ENCODE data around the gene MGLL.

MGLL gene

DNA sequence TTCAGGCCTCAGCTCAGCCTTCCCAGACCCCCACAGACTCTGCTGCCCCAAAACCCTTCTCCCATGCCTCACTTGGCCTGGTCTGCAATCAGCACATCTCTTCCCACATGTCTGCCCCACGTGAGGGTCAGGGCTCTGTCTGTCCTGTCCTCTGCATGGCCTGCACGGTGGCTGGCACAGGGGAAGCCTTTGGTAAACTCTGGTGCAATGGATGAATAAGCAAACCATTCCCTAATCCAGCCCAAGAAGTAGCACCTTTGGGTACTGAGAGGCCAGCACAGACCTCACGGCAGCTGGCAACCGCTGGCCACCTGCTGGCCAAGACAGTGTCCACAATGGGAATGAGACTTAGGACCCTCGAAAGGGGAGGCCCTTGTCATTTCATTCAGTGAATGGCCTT is 121.9 kb downstream of the MGLL start:
- no peak for DNase-seq

DNA sequence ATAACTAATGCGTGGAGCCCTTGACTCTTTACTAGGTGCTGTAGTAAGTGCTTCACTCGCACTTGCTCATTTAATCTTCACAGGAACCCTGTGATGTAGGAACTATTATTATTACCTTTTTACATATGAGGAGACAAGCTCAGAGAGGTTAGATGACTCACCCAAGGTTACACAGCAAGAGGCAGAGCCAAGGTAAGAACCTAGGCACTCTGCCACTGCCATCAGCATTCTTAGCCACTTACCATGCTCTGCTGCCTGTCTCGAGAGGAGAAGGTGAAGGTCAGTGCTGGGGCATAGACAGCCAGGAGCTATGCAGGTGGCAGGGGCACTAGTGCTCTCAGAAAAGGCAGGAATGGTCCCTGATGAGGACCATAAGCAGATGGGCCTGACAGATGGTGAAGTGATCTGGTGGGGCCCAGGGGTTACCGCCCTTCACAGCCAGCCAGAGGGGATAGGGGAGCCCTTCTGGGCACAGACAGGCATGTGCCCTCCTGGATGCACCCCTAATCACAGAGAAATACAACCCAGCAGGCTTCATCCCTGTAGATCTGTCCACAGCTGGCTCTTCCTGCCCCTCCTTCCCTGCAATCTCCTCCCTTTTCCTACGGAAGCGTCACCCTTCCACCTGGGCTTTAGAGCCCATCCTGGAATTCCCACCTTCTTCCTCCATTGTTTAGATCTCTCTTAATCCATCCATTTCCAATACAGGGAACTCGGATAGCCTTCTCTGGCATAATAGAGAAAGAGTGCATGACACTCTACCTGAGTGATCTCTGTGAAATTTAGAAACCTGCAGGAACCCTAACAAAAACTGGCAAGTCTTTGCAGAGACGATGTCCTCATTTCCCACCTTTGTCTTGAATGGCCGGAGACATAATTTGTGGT is 122.7 kb downstream of the MGLL start:
- no peak for DNase-seq

DNA sequence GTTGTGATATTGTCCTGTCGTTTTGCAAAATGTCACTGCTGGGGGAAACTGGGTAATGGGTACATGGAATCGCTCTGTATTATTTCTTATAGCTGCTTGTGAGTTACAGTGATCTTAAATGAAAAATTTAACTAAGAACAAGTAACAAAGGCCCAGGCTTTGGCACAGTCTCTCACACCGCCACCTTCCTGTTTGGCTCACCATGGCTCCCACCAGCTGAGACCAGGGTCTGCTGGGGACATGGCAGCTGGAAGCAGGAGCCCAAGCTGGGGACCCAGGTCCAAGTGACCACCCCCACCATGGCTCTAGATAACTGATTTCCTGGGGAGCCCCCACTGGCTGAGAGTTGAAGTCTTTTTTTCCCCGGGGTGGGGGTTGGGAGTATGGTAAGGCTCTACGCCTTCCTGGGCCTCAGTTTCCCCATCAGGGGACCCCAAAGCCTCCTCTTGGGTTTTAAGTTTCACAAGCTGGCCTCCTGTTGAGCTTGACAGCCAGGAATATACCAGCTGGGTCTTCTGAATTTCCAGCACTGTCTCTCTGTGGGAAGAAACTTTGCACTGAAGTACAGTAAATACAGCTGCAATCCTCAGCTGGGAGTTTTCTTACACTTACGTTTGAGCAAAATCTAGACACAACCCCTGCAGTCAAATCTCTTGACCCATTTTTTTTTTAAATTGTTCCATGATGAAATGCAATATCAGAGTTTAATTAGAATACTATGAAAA is 123.5 kb downstream of the MGLL start:
- DNase-seq: no peak

DNA sequence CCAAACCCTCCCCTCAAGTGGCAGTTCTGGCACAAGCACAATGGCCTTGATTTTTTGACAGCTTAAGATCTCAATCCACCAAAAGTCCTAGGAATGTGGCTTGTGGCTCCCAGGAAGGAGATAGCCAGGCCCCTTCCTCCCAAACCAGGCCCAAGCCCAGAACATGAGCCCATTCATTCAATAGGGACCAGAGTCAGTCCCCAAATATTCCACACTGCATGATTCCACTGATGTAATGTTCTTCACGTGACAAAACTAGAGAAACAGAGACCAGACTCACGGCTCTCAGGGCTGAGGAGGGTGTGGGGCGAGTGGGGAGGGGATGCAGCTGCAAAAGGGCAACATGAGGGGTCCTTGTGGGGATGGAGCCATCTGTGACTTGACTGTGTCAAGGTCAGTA is 124.0 kb downstream of the MGLL start:
- DNase-seq: no peak

DNA sequence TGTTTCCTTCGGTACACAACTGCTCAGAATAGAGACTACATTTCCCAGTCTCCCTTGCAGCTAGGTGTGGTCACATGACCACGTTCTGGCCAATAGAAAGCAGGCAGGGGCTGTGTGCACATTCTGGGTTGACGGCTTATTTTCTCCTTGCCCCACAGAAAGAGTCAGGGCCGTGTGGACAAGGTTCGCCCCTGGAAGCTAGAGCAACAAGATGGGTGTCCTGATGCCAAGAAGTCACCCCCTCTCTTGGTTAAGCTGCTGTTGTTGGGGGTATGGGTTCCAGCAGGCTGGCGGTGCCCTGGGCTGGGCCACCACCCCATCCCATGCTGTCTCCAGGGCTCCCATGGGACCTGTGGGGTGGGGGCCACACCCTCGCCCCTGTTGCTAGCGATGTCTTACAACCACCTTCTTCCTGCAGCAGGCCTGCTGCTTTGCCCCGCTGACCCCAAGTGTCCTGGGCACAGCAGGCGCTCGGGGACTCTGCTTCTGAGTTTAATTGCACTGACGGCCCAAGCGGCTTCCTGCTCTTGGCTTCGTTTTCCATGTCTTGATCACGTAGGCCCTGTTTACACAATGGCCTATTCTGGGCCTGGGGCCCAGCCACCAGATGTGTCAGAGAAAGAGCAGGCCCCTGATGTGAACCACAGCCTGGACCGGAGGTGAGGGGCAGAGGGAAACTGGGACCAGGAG is 124.6 kb downstream of the MGLL start:
- peak; percentile 87 for DNase-seq

DNA sequence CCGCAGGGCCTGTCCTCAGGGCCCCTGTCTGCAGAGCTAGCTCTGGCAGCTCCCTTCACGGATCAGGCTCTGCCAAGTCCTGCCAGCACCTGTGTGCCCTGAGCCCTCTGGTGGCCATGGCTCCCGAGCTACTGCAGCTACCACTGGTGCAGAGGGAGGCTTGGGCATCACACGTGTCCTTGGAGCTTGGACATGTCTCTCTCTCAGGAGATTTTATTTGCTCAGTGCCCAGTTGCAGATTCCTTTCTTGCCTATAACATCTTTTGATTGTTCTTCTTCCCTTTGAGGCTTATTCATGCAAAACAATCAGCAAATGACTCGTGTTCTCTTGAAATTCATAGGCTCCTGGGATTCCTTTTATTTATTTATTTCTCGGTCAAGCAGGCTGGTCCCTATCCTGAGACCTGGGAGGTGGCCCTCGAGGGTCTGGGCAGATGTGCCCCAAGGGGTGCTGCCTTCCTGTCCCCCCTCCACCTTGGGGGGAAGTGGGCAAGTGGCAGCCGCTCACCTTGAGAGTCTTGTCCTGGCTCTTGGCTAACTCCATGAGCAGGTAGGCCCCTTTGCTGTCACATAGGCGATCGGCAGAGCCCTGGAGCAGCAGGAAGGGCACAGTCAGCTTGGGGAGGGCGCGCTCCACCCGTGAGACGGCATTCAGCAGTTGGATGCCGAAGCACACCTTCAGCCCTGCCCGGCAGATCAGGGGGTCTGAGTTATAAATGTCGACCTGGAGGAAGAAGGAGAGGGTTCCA is 127.7 kb downstream of the MGLL start:
- DNase-seq: peak; percentile 34

DNA sequence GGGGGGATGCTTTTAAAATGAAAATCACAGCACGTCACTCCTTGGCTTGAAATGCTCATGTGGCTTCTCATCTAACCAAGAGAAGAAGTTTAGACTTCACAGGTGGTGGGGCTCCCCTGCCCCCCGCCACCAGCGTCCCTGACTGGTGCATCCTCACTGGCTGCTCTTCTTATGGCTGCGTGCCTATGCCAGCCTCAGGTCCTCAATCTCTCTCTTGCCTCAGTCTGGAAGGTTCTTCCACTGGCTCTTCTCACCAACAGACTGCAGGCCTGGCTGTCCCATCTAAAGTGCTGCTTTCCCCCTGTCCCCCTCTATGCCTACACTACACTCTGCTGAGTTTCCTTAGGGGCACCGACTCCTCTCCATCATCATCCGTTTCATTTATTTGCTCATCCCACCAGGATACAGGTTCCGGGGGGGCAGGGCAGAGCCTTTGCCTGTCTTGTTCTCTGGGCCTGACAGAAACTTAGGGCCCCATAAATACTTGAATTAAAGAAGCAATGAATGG is 128.9 kb downstream of the MGLL start:
- no peak for DNase-seq

DNA sequence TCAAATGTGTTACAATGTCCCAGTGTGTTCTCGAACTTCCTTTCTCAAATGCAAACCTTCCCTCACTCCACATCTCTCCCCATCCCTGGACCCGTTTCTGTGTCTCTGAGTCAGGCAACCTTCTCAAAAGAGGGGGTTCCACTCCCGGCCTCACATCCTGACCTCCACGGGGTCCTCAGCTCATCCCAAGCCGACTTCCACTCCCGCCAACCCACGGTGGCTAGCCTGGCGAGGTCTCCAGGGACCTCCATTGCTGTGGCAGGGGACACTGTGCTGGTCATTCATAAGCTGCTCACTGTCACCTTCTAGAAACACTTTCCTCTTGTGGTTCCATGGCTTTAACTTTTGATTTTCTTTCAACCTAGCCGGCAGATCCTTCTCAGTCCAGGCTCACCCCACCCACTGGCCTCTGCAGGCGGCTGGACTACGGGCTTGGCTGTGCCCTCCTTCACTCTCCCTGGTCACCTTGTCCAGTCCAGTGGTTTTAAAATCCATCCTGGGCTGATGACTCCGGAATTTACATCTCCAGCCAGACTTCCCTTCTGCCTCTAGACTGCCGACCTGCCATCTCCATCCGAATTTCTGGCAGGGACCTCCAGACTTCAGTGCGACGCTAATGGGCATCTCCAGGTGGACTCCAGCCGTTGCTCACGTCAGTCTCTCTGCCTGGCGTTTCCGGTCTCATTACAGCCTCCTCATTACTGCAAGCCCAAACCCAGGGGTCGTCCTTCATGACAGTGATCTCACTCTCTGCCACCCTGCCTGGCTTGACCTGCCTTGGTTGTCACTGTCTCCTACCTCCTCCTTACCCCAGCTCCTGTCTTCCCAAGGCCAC is 129.6 kb downstream of the MGLL start:
- DNase-seq: no peak

DNA sequence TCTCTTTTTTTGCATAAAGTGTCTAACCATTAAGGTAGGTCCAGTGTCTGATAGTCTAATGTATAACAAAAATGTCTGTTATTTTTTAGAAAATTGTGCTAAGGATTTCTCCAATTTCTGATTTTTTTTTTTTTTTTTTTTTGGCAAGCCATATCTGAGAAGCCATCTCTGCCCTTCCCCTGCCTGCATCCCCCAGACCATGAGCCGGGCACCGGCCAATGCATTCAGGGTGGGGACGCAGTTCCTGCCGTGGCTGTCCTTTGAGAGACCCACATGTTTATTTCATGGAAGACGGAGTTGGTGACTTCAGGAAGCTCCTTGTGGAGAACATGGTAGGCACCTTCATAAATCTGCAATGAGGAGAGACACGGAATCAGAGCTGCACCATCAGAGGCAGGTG is 130.3 kb downstream of the MGLL start:
- no peak for DNase-seq

DNA sequence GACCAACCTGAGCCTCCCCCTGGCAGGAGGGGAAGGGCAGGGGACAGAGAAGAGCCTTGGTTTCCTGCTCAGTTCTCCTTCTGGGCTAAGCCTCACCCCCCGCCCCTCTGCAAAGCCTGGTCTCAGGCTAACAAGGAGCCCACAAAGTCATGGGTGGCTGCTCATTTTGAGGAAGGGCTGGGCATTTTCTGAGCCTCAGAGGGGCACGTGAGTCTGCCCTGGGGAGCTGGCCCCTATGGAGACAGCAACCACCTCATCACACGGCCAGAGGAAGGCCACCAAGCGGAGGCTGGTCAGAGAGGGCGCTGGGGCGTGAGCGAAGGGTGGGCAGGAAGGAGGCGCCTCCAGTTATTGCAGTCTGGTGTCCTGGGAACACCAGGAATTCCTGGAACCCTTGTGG is 130.8 kb downstream of the MGLL start:
- DNase-seq: no peak

DNA sequence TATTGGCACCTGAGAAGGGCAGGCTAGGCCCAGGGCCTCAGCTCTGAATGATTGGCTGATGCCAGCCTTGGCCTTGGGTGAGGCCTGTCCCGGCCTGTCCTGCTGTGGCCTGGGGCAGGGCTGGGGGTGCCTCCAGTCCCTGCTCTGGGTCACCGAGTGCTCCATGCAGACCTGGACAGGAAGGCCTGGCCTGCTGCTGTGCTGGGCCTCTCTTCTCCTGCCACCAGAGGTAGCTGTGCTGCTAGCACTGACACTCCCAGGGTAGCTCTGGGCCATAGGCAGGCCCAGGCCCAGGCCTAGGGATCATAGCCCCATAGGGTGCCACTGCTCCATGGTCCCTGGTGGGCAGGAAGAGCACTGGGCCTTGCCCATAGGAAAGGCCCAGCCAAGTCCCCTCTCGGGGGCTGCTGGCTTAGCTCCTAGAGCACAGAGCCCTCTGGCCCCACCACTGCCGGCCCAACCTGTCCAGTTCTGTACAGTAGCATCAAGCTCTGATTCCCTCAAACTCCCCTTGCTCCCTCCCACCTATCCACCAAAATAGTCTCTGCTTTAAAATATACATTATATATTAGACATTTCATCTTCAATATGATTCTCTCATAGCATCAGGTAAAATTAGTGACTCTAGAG is 131.4 kb downstream of the MGLL start:
- DNase-seq: no peak

DNA sequence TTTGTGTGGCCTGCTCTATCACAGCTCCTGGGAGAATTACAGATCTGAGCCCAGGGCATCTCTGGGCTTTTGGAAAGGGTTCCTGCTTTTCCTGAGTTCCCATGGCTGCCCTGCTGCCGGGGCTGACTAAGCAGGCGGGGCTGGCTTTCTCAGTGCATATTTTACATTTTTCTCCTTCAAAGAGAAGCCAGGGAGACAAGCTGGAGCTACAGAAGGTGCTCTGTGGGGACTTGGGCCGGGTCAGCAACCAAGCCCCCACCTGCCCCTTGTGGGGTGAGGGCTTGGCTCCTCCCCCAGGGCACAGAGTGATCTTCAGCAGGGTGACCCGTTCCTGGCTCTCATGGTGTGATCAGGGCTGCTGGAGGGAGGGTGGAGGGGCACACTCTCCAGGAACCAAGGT is 132.2 kb downstream of the MGLL start:
- DNase-seq: no peak

DNA sequence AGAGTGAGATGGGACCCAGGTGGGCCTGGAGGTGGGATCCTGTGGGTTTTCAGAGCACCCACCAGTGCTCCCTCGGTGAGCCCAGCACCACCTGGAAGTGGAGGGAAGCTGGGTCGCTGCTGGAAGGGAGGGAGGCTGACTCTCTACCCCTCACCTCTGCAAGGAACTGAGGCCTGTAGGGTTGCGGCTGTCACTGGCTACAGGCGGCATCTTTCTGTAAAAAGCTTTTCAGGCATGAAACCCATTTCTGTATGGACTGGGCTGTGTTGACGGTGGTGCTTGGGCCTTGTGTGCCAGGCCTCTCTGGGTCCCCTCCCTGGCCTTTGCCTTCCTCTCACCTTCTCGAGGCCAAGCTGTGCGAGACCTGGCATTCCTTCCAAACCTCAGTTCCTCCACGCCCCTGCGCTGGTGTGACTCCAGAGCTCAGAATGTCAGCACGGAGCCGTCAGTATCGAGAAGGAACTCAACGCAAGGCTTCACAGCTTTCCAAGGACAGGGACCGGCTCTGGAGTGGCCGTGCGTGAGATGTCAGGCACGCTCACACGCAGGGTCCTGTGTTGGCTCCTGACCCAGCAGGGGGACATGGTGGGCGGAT is 133.0 kb downstream of the MGLL start:
- DNase-seq: no peak

DNA sequence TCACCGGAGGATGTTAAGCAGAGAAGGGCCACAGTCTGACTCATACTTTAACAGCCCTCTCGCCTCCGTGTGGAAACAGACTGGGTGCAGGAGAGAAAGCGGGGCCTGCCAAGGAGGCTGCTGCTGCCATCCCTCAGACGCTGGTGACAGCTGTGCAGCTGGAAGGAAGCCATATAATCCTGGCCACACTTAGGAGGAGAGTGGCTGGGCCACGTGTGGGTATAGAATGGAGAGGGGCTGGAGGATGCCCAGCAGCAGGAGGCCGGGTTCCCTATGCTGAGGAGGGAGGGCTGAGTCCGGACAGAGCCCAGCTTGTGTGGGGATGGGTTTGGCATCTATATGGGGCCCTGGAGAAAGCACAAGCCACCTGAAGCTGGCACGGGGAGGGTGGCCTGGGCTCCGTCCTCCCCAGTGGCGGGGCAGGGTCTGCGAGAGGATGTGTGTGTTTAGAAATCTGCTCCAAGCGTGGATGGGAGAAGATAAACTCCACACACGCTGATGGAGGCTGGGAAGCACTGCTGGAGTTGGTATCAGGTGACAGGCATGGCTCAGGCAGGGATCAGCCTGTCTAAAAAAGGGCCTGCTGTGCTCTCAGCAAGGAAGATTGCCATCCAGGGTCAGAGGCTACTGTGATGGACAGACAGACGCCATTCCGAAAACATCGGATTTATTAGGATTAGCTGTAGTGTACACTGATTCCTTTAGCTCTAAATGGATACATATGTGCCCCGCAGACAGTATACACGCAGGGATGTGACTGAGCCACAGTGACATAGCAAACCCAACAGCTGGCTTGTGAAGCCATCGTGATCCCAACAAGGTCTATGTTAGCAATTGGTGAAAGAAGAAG is 133.7 kb downstream of the MGLL start:
- no peak for DNase-seq

DNA sequence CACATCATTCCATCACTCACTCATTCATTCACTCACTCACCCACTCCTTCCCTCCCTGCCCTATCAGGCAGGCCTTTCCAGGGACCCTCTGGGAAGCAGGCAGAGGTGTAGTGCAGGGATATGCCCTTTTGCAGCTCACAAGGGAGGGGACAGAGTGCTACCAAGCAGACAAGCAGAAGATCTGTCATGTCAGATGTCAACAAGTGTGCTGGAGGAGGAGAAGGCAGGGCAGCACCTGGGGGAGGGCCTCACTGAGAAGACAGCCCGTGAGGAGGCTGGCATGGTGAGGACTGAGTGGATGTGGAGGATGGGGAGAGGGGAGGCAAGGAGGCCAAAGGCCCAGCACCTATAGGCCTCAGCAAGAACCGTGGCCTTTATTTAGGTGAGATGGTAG is 134.3 kb downstream of the MGLL start:
- DNase-seq: no peak

DNA sequence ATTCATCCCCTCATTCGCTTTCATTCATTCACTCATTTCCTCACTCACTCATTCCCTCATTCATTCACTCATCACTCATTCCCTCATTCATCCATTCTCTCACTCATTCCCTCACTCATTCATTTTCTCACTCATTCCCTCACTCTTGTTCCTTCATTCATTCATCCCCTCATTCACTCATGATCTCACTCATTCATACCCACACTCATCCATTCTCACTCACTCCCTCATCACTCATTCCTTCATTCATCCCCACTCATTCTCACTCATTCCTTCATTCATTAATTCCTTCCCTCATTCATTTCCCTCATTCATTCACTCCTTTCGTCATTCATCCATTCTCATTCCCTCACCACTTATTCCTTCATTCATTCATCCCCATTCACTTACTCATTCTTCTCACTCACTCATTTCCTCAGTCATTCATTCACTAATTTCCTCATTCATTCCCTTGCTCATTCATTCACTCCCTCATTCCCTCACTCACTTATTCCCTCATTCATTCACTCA is 135.0 kb downstream of the MGLL start:
- DNase-seq: no peak

DNA sequence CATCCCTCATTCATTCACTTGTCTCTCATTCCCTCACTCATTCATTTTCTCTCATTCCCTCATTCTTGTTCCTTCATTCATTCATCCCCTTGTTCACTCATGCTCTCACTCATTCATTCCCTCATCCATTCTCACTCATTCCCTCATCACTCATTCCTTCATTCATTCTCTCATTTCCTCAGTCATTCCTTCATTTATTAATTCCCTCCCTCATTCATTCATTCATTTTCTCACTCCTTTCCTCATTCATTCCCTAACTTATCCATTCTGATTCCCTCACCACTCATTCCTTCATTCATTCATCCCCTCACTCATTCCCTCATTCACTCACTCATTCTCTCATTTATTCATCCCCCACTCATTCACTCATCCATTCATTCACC is 135.8 kb downstream of the MGLL start:
- no peak for DNase-seq

DNA sequence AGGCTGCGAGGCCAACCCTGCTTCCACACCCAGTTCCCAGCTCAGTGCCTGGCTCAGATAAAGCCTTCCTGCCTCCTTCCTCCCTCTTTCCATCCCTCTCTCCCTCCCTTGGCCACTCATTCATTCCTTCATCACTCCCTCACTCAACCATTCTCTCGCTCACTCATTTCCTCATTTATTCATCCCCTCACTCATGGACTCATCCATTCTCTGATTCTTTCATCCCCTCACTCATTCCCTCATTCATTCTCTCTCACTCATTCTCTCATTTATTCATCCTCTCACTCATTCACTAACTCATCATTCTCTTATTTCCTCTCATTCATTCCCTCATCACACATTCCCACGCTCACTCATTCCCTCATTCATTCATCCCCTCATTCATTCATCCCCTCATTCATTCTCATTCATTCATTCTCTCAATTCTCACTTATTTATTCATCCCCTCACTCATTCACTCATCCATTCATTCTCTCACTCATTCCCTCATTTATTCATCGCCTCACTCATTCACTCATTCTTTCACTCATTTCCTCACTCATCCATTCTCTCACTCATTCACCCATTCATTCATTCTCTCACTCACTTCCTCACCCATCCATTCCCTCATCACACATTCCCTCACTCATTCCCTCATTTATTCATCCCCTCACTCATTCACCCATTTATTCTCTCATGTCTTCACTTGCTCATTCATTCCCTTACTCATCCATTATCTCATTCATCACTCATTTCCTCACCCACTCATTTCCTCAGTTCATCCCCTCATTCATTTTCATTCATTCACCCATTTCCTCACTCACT is 136.4 kb downstream of the MGLL start:
- DNase-seq: no peak

Measured in SHP77 treated with DMSO at 0.1 percent for 48 hours (cell line).